HG02571 (cell line): ENCODE results near the gene SERPINI1.
A peak's percentile ranks its signal among the peaks of the same experiment; 100 is the strongest.

Experiments used
- ATAC-seq: cut with Tn5 transposase; IDR thresholded peaks from one replicate; pipeline ENCODE4 v1.9.1; 2021; ENCODE audit warnings: mild to moderate bottlenecking, moderate library complexity; ENCODE audit not compliant: unreplicated experiment

SERPINI1 gene

GRCh38 chr3:167734498-167735232 lies 856 bp upstream of the SERPINI1 start, which contains the start of gene PDCD10:
Gene PDCD10 (minus strand): TSS chr3:167734892. CDS start chr3:167720157, 14,735 bp downstream.
- peak; percentile 89 for ATAC-seq

DNA sequence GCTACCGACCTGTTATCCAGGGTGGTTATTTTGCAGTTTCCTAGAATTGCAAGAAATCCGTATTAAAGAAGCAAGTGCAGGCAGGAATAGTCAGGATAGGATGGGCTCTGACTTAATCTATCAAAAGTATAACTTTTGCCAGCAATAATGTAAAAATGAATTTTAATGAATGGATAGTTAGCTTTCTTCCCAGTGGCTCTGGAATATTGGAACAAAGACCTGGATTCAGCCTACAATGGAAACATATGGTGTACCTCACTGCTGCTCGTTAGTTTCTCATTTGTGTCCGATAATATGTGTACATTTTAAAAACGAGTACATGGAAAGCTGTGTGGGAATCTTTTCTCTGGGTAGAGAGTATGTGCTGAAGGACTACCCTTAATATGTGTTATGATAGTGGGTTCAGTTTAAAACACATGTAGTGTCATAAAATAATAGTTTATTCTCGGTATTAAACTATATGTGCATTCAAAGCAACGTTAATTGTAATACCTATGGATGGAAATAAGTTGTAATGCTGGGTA lies 805 bp downstream of the SERPINI1 start:
- ATAC-seq: no peak

DNA sequence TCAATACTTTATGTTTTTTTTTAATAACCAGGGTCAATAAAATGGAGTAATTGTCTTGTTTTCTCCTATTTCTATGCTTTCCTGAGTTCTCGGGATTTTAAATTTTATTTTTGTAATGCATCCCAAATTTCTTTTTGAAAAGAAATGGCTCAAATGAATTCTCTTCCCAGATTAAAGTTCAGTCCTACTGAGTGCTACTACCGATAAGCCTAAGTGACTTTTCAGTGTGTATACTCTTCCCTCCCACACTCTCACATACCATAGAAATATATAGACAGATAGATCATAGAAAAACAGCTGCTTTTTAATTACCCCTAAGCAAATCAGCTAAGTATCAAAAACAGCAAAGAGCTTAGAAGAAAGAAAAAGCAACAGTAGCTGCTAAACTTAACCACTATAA lies 1.5 kb downstream of the SERPINI1 start:
- no peak for ATAC-seq

DNA sequence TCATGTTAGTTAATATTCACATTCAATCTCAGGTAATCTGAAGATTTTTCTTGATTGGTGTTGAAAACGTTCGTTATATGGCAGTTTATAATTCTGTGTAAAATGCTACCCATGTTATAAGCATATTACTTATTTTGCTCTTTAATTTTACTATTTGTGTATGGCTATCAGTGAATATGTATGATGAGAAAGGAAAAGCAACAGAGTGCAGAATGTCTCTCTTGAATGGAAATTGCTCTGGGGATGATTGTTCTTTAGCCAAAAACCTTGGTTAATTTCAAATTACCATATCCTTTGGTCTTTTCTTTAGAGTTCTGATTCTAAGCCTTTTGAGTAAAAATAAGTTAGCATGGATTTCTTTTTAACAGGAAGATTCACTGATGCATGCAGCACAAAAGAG lies 2.5 kb downstream of the SERPINI1 start:
- no peak for ATAC-seq

GRCh38 chr3:167739190-167739810 lies 3.8 kb downstream of the SERPINI1 start:
- no peak for ATAC-seq

- peak; percentile 95 for ATAC-seq
Observed at GRCh38 chr3:167740961-167741587, 5.6 kb downstream of the SERPINI1 start.

DNA sequence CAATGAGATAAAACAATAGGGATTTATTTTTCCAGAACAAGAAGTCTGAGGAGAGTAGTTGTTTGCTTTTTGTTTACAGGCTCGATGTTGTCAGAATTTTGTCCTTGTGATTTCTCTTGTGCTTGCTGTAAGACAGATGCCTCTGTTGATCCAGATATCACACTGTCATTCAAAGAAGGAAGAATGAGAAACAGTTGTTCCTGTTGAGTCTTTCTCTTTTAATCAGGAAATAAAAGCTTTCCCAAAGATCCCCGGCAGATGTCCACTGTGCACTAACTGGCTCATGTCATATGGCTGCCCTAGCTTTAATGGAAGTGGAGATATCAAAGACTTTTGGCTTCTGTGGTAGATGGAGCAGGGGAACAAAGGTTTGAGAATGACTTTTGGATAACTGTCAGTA lies 6.8 kb downstream of the SERPINI1 start:
- no peak for ATAC-seq

GRCh38 chr3:167743799-167744198 lies 8.3 kb downstream of the SERPINI1 start:
- no peak for ATAC-seq

GRCh38 chr3:167749209-167749608 lies 13.7 kb downstream of the SERPINI1 start:
- no peak for ATAC-seq

DNA sequence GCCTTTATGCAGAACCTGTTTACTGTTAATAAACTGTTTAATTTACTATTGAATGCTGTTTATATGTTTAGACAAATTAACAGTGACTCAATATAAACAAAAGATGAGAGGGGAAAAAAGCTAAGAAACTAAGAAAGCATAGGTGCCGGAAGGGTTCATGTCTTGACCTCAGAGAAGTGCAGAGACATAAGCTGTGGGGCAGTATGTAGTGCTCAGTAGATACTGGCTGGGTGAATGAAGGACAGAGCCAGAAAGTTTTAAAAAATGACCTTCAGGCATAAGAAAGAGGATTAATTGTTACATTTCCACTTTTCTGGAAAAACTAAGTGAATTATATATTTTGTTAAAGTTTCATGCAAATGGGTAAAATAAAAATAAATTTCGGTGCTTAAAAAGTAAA lies 14.2 kb downstream of the SERPINI1 start:
- no peak for ATAC-seq

- ATAC-seq: peak; percentile 97
Observed at GRCh38 chr3:167750272-167750971, 14.9 kb downstream of the SERPINI1 start.

DNA sequence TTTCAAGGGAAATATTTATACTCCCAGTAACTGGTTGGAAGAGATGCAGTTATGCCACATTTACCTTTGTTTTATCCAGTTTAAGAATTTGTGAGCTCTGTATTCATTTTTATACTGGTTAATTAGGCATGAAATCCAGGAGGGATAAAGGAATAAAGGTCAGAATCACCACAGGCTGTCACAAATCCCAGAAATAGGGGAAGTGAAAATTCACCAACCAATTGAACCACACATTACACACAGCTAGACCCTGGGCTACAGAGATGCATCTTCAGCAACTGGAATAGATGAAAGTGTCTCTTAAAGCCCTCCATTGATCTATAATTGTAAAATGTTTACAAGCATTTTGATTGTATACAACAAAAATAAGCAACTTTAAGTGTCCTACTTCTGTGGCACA lies 18.5 kb downstream of the SERPINI1 start:
- no peak for ATAC-seq

- no peak for ATAC-seq
Observed at GRCh38 chr3:167761302-167761701, 25.8 kb downstream of the SERPINI1 start.

DNA sequence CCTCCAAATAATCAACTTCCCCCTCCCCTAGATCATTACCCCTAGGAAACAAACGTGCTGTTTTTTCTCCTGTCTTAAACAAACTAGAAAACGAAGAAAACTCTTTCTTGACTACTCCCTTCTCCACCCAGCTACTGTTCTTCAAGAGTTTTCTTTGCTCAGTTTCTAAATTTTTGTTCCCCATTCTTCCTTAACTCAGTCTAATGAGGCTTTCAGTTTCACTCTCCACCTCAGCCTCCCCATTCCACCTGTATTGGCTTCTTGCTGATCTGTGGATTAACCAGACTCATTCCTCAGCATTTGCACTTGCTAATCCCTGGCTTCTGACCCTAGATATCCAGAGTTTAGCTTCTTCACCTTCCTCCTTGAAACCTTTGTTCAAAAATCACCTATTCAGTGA lies 26.8 kb downstream of the SERPINI1 start:
- no peak for ATAC-seq

GRCh38 chr3:167772992-167773391 lies 37.5 kb downstream of the SERPINI1 start:
- no peak for ATAC-seq

DNA sequence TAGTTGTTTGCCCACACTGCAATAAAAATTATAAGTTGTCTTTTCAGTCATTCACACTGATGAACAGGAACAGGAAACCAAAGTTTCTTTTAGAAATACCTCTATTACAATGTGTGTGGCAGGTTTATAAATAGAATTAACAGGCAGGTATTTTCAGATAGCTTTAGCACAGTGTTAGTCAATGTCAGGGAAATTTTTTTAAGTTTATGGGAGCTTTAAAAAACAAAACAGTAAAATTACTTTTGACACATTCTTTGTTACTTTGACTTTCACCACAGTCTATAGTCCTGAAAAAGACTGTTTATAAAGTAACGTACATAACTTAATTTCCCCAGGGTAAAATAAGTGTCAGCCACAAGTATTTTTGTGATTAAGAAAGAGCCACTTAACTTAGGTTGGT lies 38.1 kb downstream of the SERPINI1 start:
- peak; percentile 55 for ATAC-seq

GRCh38 chr3:167776066-167776685 lies 40.7 kb downstream of the SERPINI1 start:
- ATAC-seq: no peak

DNA sequence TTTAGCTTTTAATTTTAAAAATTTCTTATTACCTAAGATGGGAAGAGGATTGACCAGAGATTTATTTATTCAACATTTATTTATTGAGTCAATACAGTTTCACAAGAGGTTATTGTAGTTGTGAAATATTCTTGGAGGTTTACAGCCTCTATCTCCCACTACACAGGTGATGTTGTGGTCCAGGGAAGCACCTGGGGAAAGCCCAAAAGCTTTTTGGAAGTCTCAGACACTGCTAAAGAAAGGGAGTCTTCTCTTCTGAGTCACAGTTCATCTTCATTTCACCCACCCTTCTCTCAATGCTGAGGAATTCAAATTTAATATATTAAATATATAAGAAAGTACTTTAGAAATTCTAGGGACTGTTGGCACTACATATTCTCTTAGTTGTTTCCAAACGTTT lies 41.8 kb downstream of the SERPINI1 start:
- ATAC-seq: no peak

- ATAC-seq: no peak
Observed at GRCh38 chr3:167780214-167780883, 44.8 kb downstream of the SERPINI1 start.

- ATAC-seq: no peak
Observed at GRCh38 chr3:167783781-167784180, 48.3 kb downstream of the SERPINI1 start.
